ENCODE data around the gene LZTS3.
"Not testable (repeated sequence)": the region's sequence is repeated elsewhere in the genome, so short reads cannot be mapped to it uniquely, and the experiment has no call there.

LZTS3 gene

GRCh38 chr20:3168829-3169590 is 4.3 kb downstream of the LZTS3 start:
- in situ Hi-C loops (cut with MboI; ENCODE audit: low sequenced_read_pairs): no loop called here

GRCh38 chr20:3168079-3168828 is 5.1 kb downstream of the LZTS3 start:
- in situ Hi-C loops (cut with MboI; ENCODE audit: low sequenced_read_pairs): no loop called here

DNA sequence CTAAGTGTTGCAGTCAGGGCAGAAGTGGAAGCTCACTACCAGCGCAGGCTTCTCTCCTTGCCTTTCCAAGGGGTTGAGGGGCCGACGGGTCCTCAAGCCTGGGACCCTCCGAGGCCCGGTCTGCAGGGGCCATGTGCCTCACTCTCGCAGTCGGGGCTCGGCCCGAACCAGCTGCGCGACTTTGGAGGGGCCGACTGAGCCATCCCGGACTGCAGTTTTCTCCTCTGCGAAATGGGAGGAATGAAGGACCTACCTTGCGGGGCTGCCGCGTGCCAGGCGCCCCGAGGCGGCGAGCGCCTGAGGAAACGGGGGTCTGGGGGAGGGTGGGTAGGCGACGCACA is 5.6 kb downstream of the LZTS3 start:
- in situ Hi-C loops (cut with MboI; ENCODE audit: low sequenced_read_pairs): no loop called here

DNA sequence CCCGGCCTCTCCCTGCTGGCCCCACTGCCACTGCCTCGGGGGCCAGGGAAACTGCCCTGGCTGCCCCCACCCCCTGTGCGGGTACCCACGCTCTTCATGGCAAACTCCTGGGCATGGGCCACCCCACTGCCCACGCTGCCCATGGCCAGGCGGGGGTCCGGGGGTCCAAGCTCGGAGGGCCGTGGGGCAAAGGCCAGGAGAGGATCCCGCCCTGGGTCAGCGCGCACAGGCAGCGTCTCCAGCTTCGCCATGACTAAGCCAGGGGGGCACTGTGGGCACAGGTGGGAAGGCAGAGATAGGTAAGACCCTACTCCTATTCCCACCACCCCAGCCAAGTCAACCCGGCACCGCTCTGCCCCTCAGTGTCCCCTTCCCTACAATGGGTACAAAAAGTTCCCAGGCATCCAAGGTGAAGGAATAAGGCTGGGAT is 6.4 kb downstream of the LZTS3 start:
- in situ Hi-C loops (cut with MboI; ENCODE audit: low sequenced_read_pairs): no loop called here

GRCh38 chr20:3166338-3166912 is 6.9 kb downstream of the LZTS3 start:
- in situ Hi-C loops (cut with MboI; ENCODE audit: low sequenced_read_pairs): no loop called here

DNA sequence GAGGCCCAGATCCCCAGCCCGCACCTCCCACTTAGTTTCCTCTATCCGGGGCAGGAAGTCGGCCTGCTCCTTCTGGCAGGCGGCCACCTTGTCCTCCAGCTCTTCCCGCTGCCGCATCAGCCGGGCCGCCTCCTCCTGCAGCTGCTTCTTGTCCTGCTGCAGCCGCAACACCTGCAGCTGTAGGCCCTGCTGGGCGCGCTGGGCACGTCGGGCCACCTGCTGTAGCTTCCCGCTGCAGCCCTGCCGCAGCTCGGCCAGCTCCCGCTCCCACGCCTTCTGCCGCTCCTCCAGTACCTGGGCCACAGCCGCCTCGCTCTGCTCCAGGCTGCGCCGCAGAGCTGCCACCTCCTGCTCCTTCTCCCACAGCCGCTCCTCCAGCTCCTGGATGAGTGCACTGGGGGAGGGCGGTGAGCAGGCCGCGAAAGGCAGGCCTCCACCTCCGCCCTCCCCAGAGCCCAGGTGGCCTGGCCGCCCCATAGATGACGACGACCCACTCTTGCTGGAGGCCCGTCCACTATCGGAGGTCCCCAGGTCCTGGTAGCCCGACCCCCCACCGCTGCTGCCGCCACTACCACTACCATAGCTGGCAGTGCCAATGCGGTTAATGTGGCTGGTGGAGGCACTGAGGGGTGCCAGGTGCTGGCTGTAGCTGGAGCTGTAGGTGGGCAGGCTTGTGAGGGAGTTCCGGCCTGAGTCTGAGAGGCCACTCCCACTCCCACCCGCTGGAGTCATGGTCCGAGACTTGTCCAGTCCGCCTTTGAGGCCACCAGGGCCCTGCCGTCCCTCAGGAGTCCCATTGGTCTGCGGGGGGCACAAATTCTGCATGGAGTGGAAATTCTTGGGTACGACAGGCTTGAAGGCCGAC is 7.6 kb downstream of the LZTS3 start:
- in situ Hi-C loops (cut with MboI; ENCODE audit: low sequenced_read_pairs): no loop called here

DNA sequence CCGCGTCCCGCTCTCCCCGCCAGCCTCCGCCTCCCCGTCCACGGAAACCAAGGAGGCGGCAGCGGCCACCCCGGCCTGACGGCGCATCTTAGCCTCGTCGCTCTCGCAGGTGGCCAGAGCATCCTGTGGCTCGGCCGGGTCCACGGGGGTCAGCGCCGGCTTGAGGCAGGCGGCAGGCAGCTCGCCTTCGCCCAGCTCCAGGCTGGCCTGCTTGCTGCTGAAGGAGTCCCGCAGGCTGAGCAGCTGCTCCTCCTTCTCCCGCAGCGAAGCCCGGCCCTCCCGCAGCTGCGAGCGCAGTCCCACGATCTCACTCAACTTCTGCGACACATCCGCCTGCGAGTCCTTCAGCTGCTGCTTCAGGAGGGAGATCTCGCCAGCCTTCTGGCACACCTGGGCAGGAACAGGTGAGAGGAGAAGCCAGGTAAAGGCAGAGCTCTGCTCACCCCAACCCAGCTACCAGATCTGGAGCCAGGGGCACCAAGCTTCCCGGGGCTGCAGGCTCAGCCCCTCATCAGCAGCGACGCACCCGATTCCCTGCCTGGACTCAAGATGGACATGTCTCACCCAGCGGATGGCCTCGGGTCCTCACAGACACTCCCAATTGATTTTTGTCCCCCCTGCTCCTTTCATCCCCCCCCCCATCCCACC is 8.5 kb downstream of the LZTS3 start:
- in situ Hi-C loops (cut with MboI; ENCODE audit: low sequenced_read_pairs): no loop called here

GRCh38 chr20:3164043-3164762 is 9.1 kb downstream of the LZTS3 start:
- in situ Hi-C loops (cut with MboI; ENCODE audit: low sequenced_read_pairs): no loop called here

GRCh38 chr20:3163099-3164042 is 10.0 kb downstream of the LZTS3 start:
- in situ Hi-C loops (cut with MboI; ENCODE audit: low sequenced_read_pairs): no loop called here

GRCh38 chr20:3162080-3162611 is 11.2 kb downstream of the LZTS3 start:
- in situ Hi-C loops (cut with MboI; ENCODE audit: low sequenced_read_pairs): no loop called here

DNA sequence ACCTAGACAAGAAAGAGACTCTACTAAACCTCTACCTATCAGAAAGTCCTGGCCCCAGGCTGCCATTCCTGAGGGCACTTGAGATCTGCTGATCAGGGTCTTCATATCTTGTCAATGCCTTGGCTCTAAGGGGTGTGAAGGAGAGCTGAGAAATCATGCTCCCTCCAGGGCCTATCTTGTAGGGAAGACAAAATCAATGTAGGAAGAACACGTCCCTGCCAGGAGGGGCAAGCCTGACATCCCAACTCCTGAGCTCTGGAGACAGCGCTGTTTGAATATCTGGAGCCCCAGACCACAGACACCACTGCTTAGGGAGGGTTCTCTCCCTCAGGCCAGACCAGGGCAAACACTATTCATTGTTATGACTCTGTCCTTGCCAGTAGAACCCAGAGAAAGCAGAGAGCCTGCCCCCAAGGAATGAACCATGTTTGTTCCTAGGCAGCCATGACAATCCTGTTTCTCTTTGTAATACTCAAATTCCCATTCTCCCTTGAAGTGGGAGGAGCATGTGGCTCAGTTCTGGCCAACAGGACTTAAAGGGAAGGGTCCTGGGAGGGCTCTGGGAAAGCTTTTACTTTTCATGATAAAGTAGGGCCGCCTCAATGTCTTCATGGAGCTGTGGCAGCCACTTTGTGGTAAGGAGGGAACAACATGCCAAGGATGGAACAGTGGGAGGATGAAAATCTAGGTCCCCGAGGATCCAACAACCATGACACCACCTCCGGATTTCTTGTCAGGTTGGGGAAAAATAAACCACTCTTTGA is 11.9 kb downstream of the LZTS3 start:
- in situ Hi-C loops (cut with MboI; ENCODE audit: low sequenced_read_pairs): no loop called here

GRCh38 chr20:3160418-3160817 is 12.9 kb downstream of the LZTS3 start:
- in situ Hi-C loops (cut with MboI; ENCODE audit: low sequenced_read_pairs): no loop called here

DNA sequence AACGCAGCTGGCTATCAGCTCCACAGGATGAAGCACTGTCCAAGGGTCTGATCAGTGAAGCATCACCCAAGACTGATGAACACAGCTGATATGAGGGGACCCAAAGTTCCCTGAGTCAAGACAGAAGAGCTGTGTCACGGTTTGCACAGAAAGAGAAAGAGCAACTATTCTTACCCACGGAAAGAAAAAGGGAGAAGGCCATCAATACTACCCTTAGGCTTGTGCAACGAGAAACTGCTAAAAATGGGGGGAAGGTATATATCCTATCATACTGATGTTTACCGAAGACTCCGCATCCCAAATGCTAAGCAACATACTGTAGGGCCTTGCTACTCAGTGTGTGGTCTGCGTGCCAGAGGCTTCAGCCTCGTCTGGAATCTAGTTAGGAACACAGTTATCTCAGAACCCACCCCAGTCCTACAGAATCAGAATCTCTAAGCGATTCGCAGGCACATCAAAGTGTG is 14.3 kb downstream of the LZTS3 start:
- in situ Hi-C loops (cut with MboI; ENCODE audit: low sequenced_read_pairs): no loop called here

DNA sequence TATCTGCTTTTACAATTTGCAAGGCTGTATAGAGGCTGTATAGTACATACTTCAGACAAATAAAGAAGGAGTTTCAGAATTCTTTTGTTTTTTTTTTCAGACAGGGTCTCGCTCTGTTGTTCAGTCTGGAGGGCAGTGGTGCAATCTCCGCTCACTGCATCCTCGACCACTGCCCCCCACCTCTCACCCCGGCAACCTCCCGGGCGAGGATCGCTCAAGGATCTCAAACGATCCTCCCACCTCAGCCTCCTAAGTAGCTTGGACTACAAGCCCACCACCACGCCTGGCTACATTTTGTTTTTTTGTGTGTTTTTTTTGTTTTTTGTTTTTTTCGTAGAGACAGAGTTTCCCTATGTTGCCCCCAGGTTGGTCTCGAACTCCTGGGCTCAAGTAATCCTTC is 15.5 kb downstream of the LZTS3 start:
- in situ Hi-C loops (cut with MboI; ENCODE audit: low sequenced_read_pairs): no loop called here

GRCh38 chr20:3156811-3157619 is 16.3 kb downstream of the LZTS3 start:
- in situ Hi-C loops (cut with MboI; ENCODE audit: low sequenced_read_pairs): no loop called here

DNA sequence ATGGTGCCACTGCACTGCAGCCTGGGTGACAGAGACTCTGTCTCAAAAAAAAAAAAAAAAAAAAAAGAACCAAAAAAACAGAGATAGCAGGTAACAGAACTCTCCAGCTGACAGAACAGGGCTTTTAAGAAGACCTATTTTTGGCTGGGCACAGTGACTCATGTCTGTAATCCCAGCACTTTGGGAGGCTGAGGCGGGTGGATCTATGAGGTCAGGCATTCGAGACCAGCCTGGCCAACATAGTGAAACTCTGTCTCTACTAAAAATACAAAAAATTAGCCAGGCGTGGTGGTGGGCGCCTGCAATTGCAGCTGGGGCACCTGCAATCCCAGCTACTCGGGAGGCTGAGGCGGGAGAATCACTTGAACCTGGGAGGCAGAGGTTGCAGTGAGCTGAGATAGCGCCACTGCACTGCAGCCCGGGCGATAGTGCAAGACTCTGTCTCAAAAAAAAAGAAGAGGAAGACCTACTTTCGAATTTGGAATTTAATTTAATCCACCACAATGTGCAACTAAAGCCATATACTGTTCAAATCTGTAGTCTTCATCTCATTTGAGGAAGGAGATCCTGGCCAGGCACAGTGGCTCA is 21.2 kb downstream of the LZTS3 start:
- in situ Hi-C loops (cut with MboI; ENCODE audit: low sequenced_read_pairs): not testable (repeated sequence)

GRCh38 chr20:3150908-3151307 is 22.4 kb downstream of the LZTS3 start:
- in situ Hi-C loops (cut with MboI; ENCODE audit: low sequenced_read_pairs): no loop called here
